Heart left ventricle (tissue), 16 donors: ENCODE results near the gene SAMD11. TPM values are rescaled to one million over a fixed set of nuclear protein-coding genes. Genes with fewer than 3 reads are reported as not detected.

Experiments used
- ATAC-seq, 4 donors: fragments of 200-7000 bp; cut with Tn5 transposase; one replicate each; pipeline ENCODE4 v1.9.1; 2020 to 2022; ENCODE audit warnings: moderate library complexity in 4 of 4, mild to moderate bottlenecking in 3 of 4, moderate number of reproducible peaks in 1 of 4
- DNase-seq, 5 donors: peaks; one replicate each; pipeline ENCODE4 v3.0.0-alpha.2; 2020
- H3K27ac ChIP-seq, 12 donors: fragments of 200-600 bp; sonication (generic) in 4 of 12; one replicate each; pipeline versions ENCODE4 v1.5.0 to v1.8.0; 2016 to 2022; ENCODE audit warnings: mild to moderate bottlenecking in 2 of 12
- H3K27me3 ChIP-seq, 9 donors: fragments of 200-600 bp; sonication (generic) in 2 of 9; one replicate each; pipeline versions ENCODE4 v1.5.1 to v1.8.0; 2016 to 2022; ENCODE audit warnings: mild to moderate bottlenecking in 3 of 9
- H3K36me3 ChIP-seq, 9 donors: fragments of 200-600 bp; sonication (generic) in 2 of 9; one replicate each; pipeline versions ENCODE4 v1.5.0 to v1.8.0; 2018 to 2022; ENCODE audit warnings: mild to moderate bottlenecking in 2 of 9
- H3K4me1 ChIP-seq, 12 donors: fragments of 200-600 bp; sonication (generic) in 4 of 12; one replicate each; pipeline versions ENCODE4 v1.5.0 to v1.8.0; 2016 to 2022; ENCODE audit warnings: mild to moderate bottlenecking in 3 of 12
- H3K4me3 ChIP-seq, 12 donors: fragments of 200-600 bp; sonication (generic) in 4 of 12; one replicate each; pipeline versions ENCODE4 v1.5.0 to v1.8.0; 2017 to 2022; ENCODE audit warnings: mild to moderate bottlenecking in 9 of 12, moderate library complexity in 4 of 12
- H3K9me3 ChIP-seq, 12 donors: fragments of 200-600 bp; sonication (generic) in 4 of 12; one replicate each; pipeline versions ENCODE4 v1.5.0 to v1.8.0; 2016 to 2022; ENCODE audit warnings: mild to moderate bottlenecking in 1 of 12
- CTCF ChIP-seq, 12 donors: fragments of 200-600 bp; sonication (generic) in 4 of 12; IDR thresholded peaks; one replicate each; pipeline versions ENCODE4 v1.5.0 to v1.8.0; 2018 to 2022; ENCODE audit warnings: antibody characterized with exemption in 12 of 12, mild to moderate bottlenecking in 5 of 12
- POLR2A ChIP-seq, 2 donors: fragments of 450-650 bp; IDR thresholded peaks; one replicate each; pipeline ENCODE4 v1.6.1; 2017; ENCODE audit warnings: antibody characterized with exemption in 2 of 2, mild to moderate bottlenecking in 2 of 2, moderate library complexity in 2 of 2
- WGBS, 4 donors: extraction: QIAGEN DNeasy Blood & Tissue Kit in 2 of 4; methylation state at CpG; one replicate each; pipeline versions ENCODE4 v1.1.5 to v1.1.7; 2013 to 2018; 5-methylcytosine and 5-hydroxymethylcytosine counted together
- intact Hi-C, 10 donors: fragments of 100-400 bp; cut with DNase I; formaldehyde crosslinking; loops; one replicate each; pipeline versions ENCODE4 v1.11.1 to v1.14.2; 2022
- polyA plus RNA-seq, 2 donors: library from polyadenylated mRNA; stranded (reverse); fragments of 200-250 nt; gene quantifications; one replicate each; pipeline ENCODE4 v1.2.3, GENCODE V29; 2013
- total RNA-seq, 9 donors: library from RNA; depleted of rRNA in 2 of 9; stranded (reverse); fragments of >200 nt in 2 of 9; fragmentation: NEBNext Ultra II Directional in 3 of 9; extraction: Animal tissue kit (Norgen Biotek cat#: 25700) in 3 of 9; gene quantifications; one replicate each; pipeline versions ENCODE4 v1.1.0 to v1.2.4, GENCODE V29; 2016 to 2023
- donor health status: ischemic (EF 13 %, LVEDD 7.1; RV severe dilation, severe dysfunction).
- donor health status: healthy with polysubstance abuse.
- donor health status: DM: no; HTN: yes; CAD: no.
- donor health status: DM: no; HTN: no; CAD: no.
- donor health status: ischemic (EF 25% LVEDD 6.9; RV normal size, moderate dysfunction).
- donor health status: ischemic (EF 25% LVEDD 5.7; RV mildly dilated, moderate dysfunction).
- donor health status: healthy.
- donor health status: DM: yes; HTN: yes; CAD: no.
- donor health status: ischemic (EF 35%, LVEDD 5.7; RV mildly dilated, moderate dysfunction).
- donor health status: nonischemic (EF 11% LVEDD 7.7; RV severe dilation, severe dysfunction).
- donor health status: DM: yes; HTN: yes; CAD: no.
- donor health status: PGD.
- donor health status: ischemic (EF 29% LVEDD 5.4; RV normal size, mild dysfunction).
- donor health status: nonischemic (EF 23%, LVEDD 6.1; RV moderate dilation, normal function).

The SAMD11 gene
- total and polyA plus RNA-seq, 11 donors: 0.38 to 3.2 (median 0.96) TPM

- Histone ChIP-seq H3K27ac (peak overlapping the region; percentile 79 to 100 (median 98)), H3K9me3 (no peaks in the 10 kb centered on the region), H3K4me3 (peak overlapping the region; percentile 33 to 67 (median 56)), H3K36me3 (peaks cover 0 to 4% (median 0%) of the 10 kb centered on the region in 9 donors), H3K4me1 (peaks cover 0 to 40% (median 9%) of the 10 kb centered on the region in 12 donors), H3K27me3 (peaks cover 0 to 18% (median 6%) of the 10 kb centered on the region in 9 donors)
- DNase-seq: peak; percentile 84 to 92 (median 89)
- TF ChIP-seq POLR2A (IDR thresholded peaks at IDR 0.05) (peak; percentile 48 to 88), CTCF (IDR thresholded peaks at IDR 0.05) (peak in 2 of 12 donors; percentile 6 to 12)
- peak; percentile 65 to 77 (median 74) for ATAC-seq
- WGBS, 4 donors: 37 to 55% (median 46%) methylated on average over 13 to 35 of the region's 35 CpGs
- intact Hi-C loops: loop anchor here in 2 of 10 donors (5.0 to 10.0 kb wide), 2 partner anchors 82 to 314 kb away; no protein-coding TSS in a partner anchor
These were observed 57.1 kb downstream of the SAMD11 start for GRCh38 chr1:980602-981395.

- Histone ChIP-seq H3K4me3 (peak overlapping the region; percentile 33 to 67 (median 56)), H3K4me1 (peaks cover 0 to 34% (median 4%) of the 10 kb centered on the region in 12 donors), H3K27ac (peak overlapping the region; percentile 79 to 100 (median 98)), H3K36me3 (peaks cover 0 to 4% (median 0%) of the 10 kb centered on the region in 9 donors), H3K9me3 (no peaks in the 10 kb centered on the region), H3K27me3 (peaks cover 0 to 12% (median 0%) of the 10 kb centered on the region in 9 donors)
- WGBS, 4 donors: 49 to 58% (median 54%) methylated on average over 7 to 21 of the region's 21 CpGs
- intact Hi-C loops: loop anchor here in 2 of 10 donors (5.0 to 10.0 kb wide), 2 partner anchors 81 to 313 kb away; no protein-coding TSS in a partner anchor
- TF ChIP-seq POLR2A (IDR thresholded peaks at IDR 0.05) (no peak), CTCF (IDR thresholded peaks at IDR 0.05) (no peak)
- DNase-seq: peak in 4 of 5 donors; percentile 19 to 58 (median 46)
- ATAC-seq: peak in 3 of 4 donors; percentile 3 to 6 (median 5)
These were observed 57.8 kb downstream of the SAMD11 start for GRCh38 chr1:981491-981954.

- peak within 1 kb of the TSS; percentile 33 to 67 (median 56) for H3K4me3 ChIP-seq
- H3K9me3 ChIP-seq: no peaks in the 10 kb centered on the region
- TF ChIP-seq CTCF (IDR thresholded peaks at IDR 0.05): no peak
- TF ChIP-seq POLR2A (IDR thresholded peaks at IDR 0.05): peak in 1 of 2 donors; percentile 60
- peaks cover 0 to 12% (median 0%) of the 10 kb centered on the region in 9 donors for H3K27me3 ChIP-seq
- peak within 1 kb of the TSS; percentile 79 to 100 (median 98) for H3K27ac ChIP-seq
- intact Hi-C loops: loop anchor here in 3 of 10 donors (2.0 to 10.0 kb wide), 3 partner anchors 19 to 313 kb away; partner anchors contain the start of gene HES4 (in 1 of the 3)
- DNase-seq (peak; percentile 82 to 93 (median 87)), ATAC-seq (peak; percentile 65 to 77 (median 73))
- H3K4me1 ChIP-seq: peaks cover 0 to 34% (median 4%) of the 10 kb centered on the region in 12 donors
- WGBS, 4 donors: 38 to 67% (median 41%) methylated on average over 7 to 28 of the region's 28 CpGs
- peaks cover 0 to 4% (median 0%) of the 10 kb centered on the region in 9 donors for H3K36me3 ChIP-seq
These were observed 58.3 kb downstream of the SAMD11 start, which contains the start of gene PERM1 for GRCh38 chr1:981955-982558. TSS of gene PERM1 (minus strand) at chr1:982093. CDS start at chr1:981029, 1,064 bp downstream.
